ENCODE data around the gene CMTM3. TPM values are rescaled to one million over a fixed set of nuclear protein-coding genes. Genes with fewer than 3 reads are reported as not detected.
A peak's percentile ranks its signal among the peaks of the same experiment; 100 is the strongest.

CMTM3 gene
- total and polyA plus RNA-seq, 7 experiments from 2014 or later: 52.0 to 138 (median 64.6) TPM

DNA sequence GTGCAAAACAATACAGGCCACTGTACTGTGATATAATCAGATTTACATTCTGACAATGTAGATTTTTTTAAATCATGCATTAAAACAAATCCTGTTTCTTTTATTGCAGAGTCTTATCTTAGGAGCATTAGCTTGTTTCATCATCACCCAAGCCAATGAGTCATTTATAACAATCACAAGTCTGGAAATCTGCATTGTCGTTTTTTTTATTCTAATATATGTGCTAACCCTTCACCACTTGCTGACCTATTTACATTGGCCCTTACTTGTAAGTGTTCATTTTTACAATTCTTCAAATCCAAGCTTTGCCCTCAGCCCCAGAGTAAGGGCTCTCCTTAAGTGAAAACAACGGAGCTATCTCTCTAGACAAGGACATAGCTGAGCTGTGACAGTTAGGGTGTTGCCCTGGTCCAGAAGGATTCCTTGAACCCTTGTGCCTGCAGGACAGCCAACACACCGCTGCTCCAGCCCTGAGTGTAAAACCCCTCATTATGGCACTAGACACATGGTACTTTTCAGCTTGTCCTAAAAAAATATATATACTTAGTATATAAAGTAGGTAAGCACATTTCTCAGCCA is 34.6 kb upstream of the CMTM3 start:
- intact Hi-C loops (cut with micrococcal nuclease): no loop called here
- ChIA-PET POLR2A (interaction anchor here (0.6 to 1.9 kb wide), 3 partner anchors 10 to 17 kb away, joined by 3 to 9 read pairs (median 7); partner anchors contain the start of gene CKLF), CTCF (interaction anchor here (1.4 kb wide), 1 partner anchor 59 kb away, joined by 4 read pairs; no protein-coding TSS in a partner anchor)
- DNase-seq: no peak
- H3K4me1 ChIP-seq (ENCODE audit: control insufficient read depth in 2 of 2, insufficient read depth in 2 of 2, low read length in 2 of 2): no peaks in the 10 kb centered on the region
- H3K4me3 ChIP-seq (ENCODE audit: low read length): no peak overlapping the region
- Mint-ChIP-seq H3K4me3 (no peak overlapping the region), H3K27me3 (no peaks in the 10 kb centered on the region), H3K4me1 (peaks cover 0 to 20% (median 1%) of the 10 kb centered on the region in 7 donors), H3K36me3 (peaks cover 0 to 29% (median 17%) of the 10 kb centered on the region in 5 donors), H3K27ac (peak overlapping the region in 1 of 9 donors; percentile 12), H3K9me3 (peaks cover 0 to 4% (median 0%) of the 10 kb centered on the region in 11 donors)
- no peak overlapping the region for H3K27ac ChIP-seq (ENCODE audit: low read depth, low read length)
- ATAC-seq: no peak
- H3K27me3 ChIP-seq (ENCODE audit: control insufficient read depth in 2 of 2, insufficient read depth in 2 of 2, low read length in 2 of 2): no peaks in the 10 kb centered on the region
- H3K36me3 ChIP-seq (ENCODE audit: control insufficient read depth in 2 of 3, insufficient read depth in 3 of 3, low read length in 3 of 3): peaks cover 0 to 20% (median 6%) of the 10 kb centered on the region in 3 experiments
- no peaks in the 10 kb centered on the region for H3K9me3 ChIP-seq (ENCODE audit: control insufficient read depth in 2 of 3, low read length in 3 of 3)

DNA sequence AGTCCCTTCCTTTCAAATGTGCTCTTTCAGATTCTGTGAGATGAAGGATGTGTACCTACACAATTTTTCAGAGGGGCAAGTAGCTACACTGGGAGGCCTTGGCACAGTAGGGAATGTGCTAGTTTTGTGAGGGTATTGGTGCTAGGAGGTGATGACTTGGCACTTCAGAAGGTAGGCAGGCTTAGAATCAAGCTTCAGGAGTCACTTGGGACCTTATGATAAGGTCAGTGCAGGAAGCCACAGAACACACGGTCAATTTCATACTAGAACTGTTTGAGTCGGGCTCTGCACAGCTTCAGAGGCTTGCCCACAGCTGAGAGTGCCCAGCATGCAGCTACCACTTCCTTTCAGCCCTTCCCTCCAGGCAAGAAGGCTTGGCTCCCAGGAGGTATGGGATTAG is 32.1 kb upstream of the CMTM3 start:
- no peaks in the 10 kb centered on the region for H3K36me3 ChIP-seq (ENCODE audit: control insufficient read depth in 2 of 3, insufficient read depth in 3 of 3, low read length in 3 of 3)
- Mint-ChIP-seq H3K27me3 (peaks cover 0 to 5% (median 2%) of the 10 kb centered on the region in 5 donors), H3K27ac (peak overlapping the region in 2 of 9 donors; percentile 28 to 43), H3K36me3 (peaks cover 0 to 14% (median 2%) of the 10 kb centered on the region in 5 donors), H3K4me3 (no peak overlapping the region), H3K4me1 (peaks cover 0 to 16% (median 1%) of the 10 kb centered on the region in 7 donors), H3K9me3 (peaks cover 0 to under 1% (median 0%) of the 10 kb centered on the region in 11 donors)
- intact Hi-C loops (cut with micrococcal nuclease): no loop called here
- H3K27me3 ChIP-seq (ENCODE audit: control insufficient read depth in 2 of 2, insufficient read depth in 2 of 2, low read length in 2 of 2): no peaks in the 10 kb centered on the region
- no peak for ATAC-seq
- no peak overlapping the region for H3K4me3 ChIP-seq (ENCODE audit: low read length)
- no peak for DNase-seq
- no peaks in the 10 kb centered on the region for H3K4me1 ChIP-seq (ENCODE audit: control insufficient read depth in 2 of 2, insufficient read depth in 2 of 2, low read length in 2 of 2)
- H3K27ac ChIP-seq (ENCODE audit: low read depth, low read length): no peak overlapping the region
- no peaks in the 10 kb centered on the region for H3K9me3 ChIP-seq (ENCODE audit: control insufficient read depth in 2 of 3, low read length in 3 of 3)
- ChIA-PET POLR2A (interaction anchor here (0.9 kb wide), 1 partner anchor 31 kb away, joined by 3 read pairs; no protein-coding TSS in a partner anchor), CTCF (interaction anchor here (0.6 to 4.0 kb wide), 4 partner anchors 10 to 18 kb away, joined by 3 to 17 read pairs (median 4); no protein-coding TSS in a partner anchor)

DNA sequence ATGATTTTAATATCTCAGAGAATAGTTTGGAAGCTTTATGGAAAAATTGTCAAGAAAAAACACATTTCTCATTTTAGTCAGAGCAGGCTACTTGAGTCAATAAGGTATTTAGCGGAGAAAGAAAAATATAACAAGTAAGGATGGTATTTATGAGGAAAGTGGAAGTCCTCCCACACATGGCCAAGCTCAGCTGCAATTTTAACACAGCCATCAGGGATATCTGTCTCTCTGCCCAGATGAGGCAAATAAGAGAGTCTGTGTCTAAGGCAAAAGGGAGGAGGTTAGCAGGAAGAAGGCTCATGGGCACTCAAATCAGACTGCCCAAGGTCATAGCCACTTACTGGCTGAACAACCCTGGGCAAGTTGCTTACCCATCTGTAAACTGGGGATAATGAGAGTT is 30.4 kb upstream of the CMTM3 start:
- no peak for ATAC-seq
- DNase-seq: no peak
- H3K36me3 ChIP-seq (ENCODE audit: control insufficient read depth in 2 of 3, insufficient read depth in 3 of 3, low read length in 3 of 3): no peaks in the 10 kb centered on the region

DNA sequence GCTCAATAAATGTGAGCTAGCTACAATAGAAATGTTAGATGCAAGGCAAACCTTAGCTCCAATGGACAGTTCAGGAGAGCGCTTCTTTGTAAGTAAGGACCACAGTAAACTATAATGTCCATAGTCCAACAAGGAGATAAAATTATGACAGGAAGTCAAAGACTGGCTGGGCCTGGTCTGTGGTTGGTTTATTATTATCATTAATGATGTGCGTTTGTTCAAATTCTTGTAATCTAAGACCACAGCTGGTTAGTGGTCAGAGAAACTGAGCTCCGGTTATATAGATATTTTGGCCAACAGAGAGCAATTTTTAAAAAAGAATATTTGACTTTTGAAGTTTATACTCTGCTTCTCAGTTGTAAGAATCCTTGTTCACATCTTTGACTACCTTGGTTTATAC is 30.0 kb upstream of the CMTM3 start:
- no peaks in the 10 kb centered on the region for H3K27me3 ChIP-seq (ENCODE audit: control insufficient read depth in 2 of 2, insufficient read depth in 2 of 2, low read length in 2 of 2)
- no peak overlapping the region for H3K4me3 Mint-ChIP-seq
- H3K9me3 ChIP-seq (ENCODE audit: control insufficient read depth in 2 of 3, low read length in 3 of 3): no peaks in the 10 kb centered on the region
- no peak overlapping the region for H3K4me3 ChIP-seq (ENCODE audit: low read length)
- H3K9me3 Mint-ChIP-seq: no peaks in the 10 kb centered on the region
- CTCF ChIA-PET: interaction anchor here (1.2 to 4.0 kb wide), 2 partner anchors 12 to 33 kb away, joined by 3 to 17 read pairs; no protein-coding TSS in a partner anchor
- H3K36me3 Mint-ChIP-seq: peaks cover 0 to 20% (median 0%) of the 10 kb centered on the region in 5 donors
- ATAC-seq (no peak), DNase-seq (no peak)
- H3K27me3 Mint-ChIP-seq: peaks cover 7 to 24% (median 15%) of the 10 kb centered on the region in 5 donors
- POLR2A ChIA-PET: interaction anchor here (1.1 kb wide), 1 partner anchor 22 kb away, joined by 4 read pairs; the partner anchor contains the start of gene CKLF
- no peak overlapping the region for H3K27ac ChIP-seq (ENCODE audit: low read depth, low read length)
- intact Hi-C loops (cut with micrococcal nuclease): no loop called here
- no peak overlapping the region for H3K27ac Mint-ChIP-seq
- H3K36me3 ChIP-seq (ENCODE audit: control insufficient read depth in 2 of 3, insufficient read depth in 3 of 3, low read length in 3 of 3): no peaks in the 10 kb centered on the region
- H3K4me1 Mint-ChIP-seq: peaks cover 7 to 23% (median 15%) of the 10 kb centered on the region in 7 donors
- peaks cover 3 to 5% of the 10 kb centered on the region in 2 donors for H3K4me1 ChIP-seq (ENCODE audit: control insufficient read depth in 2 of 2, insufficient read depth in 2 of 2, low read length in 2 of 2)

More for the DNA sequence above, 30.4 kb upstream of the CMTM3 start:
- Mint-ChIP-seq H3K9me3 (no peaks in the 10 kb centered on the region), H3K27me3 (peaks cover 7 to 21% (median 12%) of the 10 kb centered on the region in 5 donors), H3K27ac (no peak overlapping the region), H3K36me3 (peaks cover 0 to 19% (median 0%) of the 10 kb centered on the region in 5 donors), H3K4me1 (peaks cover 4 to 21% (median 13%) of the 10 kb centered on the region in 7 donors), H3K4me3 (no peak overlapping the region)
- Histone ChIP-seq H3K27me3 (ENCODE audit: control insufficient read depth in 2 of 2, insufficient read depth in 2 of 2, low read length in 2 of 2) (no peaks in the 10 kb centered on the region), H3K4me1 (ENCODE audit: control insufficient read depth in 2 of 2, insufficient read depth in 2 of 2, low read length in 2 of 2) (peaks cover 0 to 5% of the 10 kb centered on the region in 2 donors), H3K27ac (ENCODE audit: low read depth, low read length) (no peak overlapping the region), H3K4me3 (ENCODE audit: low read length) (no peak overlapping the region), H3K9me3 (ENCODE audit: control insufficient read depth in 2 of 3, low read length in 3 of 3) (no peaks in the 10 kb centered on the region)
- ChIA-PET POLR2A (interaction anchor here (1.1 kb wide), 1 partner anchor 22 kb away, joined by 4 read pairs; the partner anchor contains the start of gene CKLF), CTCF (interaction anchor here (0.9 to 4.0 kb wide), 3 partner anchors 11 to 34 kb away, joined by 3 to 17 read pairs (median 3); no protein-coding TSS in a partner anchor)
- intact Hi-C loops (cut with micrococcal nuclease): no loop called here

DNA sequence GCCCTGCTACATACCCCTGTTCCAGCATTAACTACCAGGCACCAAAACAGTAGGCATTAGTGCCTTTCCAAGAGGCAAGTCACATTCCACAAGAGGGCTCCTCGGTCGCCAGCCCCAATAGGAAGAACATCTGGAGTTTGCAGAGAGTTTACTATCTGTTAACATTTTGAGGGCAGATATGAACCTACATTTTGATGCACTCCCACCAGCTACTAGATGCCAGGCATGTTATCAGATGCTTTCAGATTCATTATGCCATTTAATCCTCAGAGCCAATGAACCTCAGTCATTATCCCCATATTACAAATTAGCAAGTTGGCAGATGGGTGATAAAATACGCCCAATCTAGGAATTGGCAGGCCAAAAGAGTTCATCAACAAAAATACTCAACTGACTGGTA is 29.4 kb upstream of the CMTM3 start:
- ATAC-seq (no peak), DNase-seq (no peak)
- Mint-ChIP-seq H3K4me1 (peaks cover 12 to 28% (median 16%) of the 10 kb centered on the region in 7 donors), H3K9me3 (no peaks in the 10 kb centered on the region), H3K27ac (no peak overlapping the region), H3K4me3 (no peak overlapping the region), H3K27me3 (peaks cover 10 to 29% (median 18%) of the 10 kb centered on the region in 5 donors), H3K36me3 (peaks cover 0 to 25% (median 0%) of the 10 kb centered on the region in 5 donors)
- no peaks in the 10 kb centered on the region for H3K36me3 ChIP-seq (ENCODE audit: control insufficient read depth in 2 of 3, insufficient read depth in 3 of 3, low read length in 3 of 3)
- no peaks in the 10 kb centered on the region for H3K9me3 ChIP-seq (ENCODE audit: control insufficient read depth in 2 of 3, low read length in 3 of 3)
- H3K27ac ChIP-seq (ENCODE audit: low read depth, low read length): no peak overlapping the region
- H3K27me3 ChIP-seq (ENCODE audit: control insufficient read depth in 2 of 2, insufficient read depth in 2 of 2, low read length in 2 of 2): peaks cover 0 to 2% of the 10 kb centered on the region in 2 donors
- ChIA-PET CTCF (interaction anchor here (1.2 to 4.0 kb wide), 2 partner anchors 12 to 33 kb away, joined by 3 to 17 read pairs; no protein-coding TSS in a partner anchor), POLR2A (interaction anchor here (1.1 to 1.4 kb wide), 2 partner anchors 11 to 23 kb away, joined by 4 read pairs; partner anchors contain the start of gene CKLF)
- no peak overlapping the region for H3K4me3 ChIP-seq (ENCODE audit: low read length)
- H3K4me1 ChIP-seq (ENCODE audit: control insufficient read depth in 2 of 2, insufficient read depth in 2 of 2, low read length in 2 of 2): peaks cover 4 to 5% of the 10 kb centered on the region in 2 donors
- intact Hi-C loops (cut with micrococcal nuclease): no loop called here

DNA sequence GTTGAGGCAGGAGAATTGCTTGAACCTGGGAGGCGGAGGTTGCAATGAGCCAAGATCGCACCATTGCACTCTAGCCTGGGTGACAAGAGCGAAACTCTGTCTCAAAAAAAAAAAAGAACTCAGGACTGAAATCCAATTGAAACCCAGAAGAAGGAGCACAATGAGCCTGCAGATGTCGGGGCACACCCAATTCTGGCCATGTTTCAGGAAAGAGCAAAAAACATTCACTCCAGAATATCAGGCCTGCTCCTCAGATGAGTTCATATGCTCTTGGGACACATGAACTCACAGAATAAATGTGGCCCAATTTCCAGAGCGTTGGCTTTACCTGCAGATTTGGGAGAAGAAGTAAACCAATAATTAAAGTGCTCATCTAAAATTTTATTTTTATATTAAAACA is 28.2 kb upstream of the CMTM3 start:
- Histone ChIP-seq H3K4me1 (ENCODE audit: control insufficient read depth in 2 of 2, insufficient read depth in 2 of 2, low read length in 2 of 2) (peaks cover 4 to 5% of the 10 kb centered on the region in 2 donors), H3K4me3 (ENCODE audit: low read length) (no peak overlapping the region), H3K9me3 (ENCODE audit: control insufficient read depth in 2 of 3, low read length in 3 of 3) (no peaks in the 10 kb centered on the region), H3K27me3 (ENCODE audit: control insufficient read depth in 2 of 2, insufficient read depth in 2 of 2, low read length in 2 of 2) (peaks cover 0 to 5% of the 10 kb centered on the region in 2 donors), H3K27ac (ENCODE audit: low read depth, low read length) (no peak overlapping the region), H3K36me3 (ENCODE audit: control insufficient read depth in 2 of 3, insufficient read depth in 3 of 3, low read length in 3 of 3) (no peaks in the 10 kb centered on the region)
- CTCF ChIA-PET: no interaction called here
- peaks cover 12 to 29% (median 18%) of the 10 kb centered on the region in 7 donors for H3K4me1 Mint-ChIP-seq
- H3K4me3 Mint-ChIP-seq: no peak overlapping the region
- ATAC-seq (no peak), DNase-seq (no peak)
- intact Hi-C loops (cut with micrococcal nuclease): loop anchor here in 1 of 2 donors (2.0 kb wide), 1 partner anchor 13 kb away; no protein-coding TSS in a partner anchor
- H3K27ac Mint-ChIP-seq: no peak overlapping the region
- peaks cover 13 to 32% (median 24%) of the 10 kb centered on the region in 5 donors for H3K27me3 Mint-ChIP-seq
- peaks cover 0 to 27% (median 0%) of the 10 kb centered on the region in 5 donors for H3K36me3 Mint-ChIP-seq
- no peaks in the 10 kb centered on the region for H3K9me3 Mint-ChIP-seq
- POLR2A ChIA-PET: interaction anchor here (1.4 kb wide), 1 partner anchor 12 kb away, joined by 4 read pairs; no protein-coding TSS in a partner anchor
